Activated naive CD4-positive, alpha-beta T cell treated with anti-CD3 and anti-CD28 coated beads, Interleukin-2, amount 50 U/mL, for 72 hours (primary cell): ENCODE results near the gene GRM3. TPM values are rescaled to one million over a fixed set of nuclear protein-coding genes. Genes with fewer than 3 reads are reported as not detected.
"Not testable (repeated sequence)": the region's sequence is repeated elsewhere in the genome, so short reads cannot be mapped to it uniquely, and the experiment has no call there.

Experiments
- ATAC-seq, 2 donors: fragments of 150-1000 bp; cut with Tn5 transposase; 2 replicates each; pipeline ENCODE4 v1.10.0; 2021; ENCODE audit warnings: mild to moderate bottlenecking in 2 of 2, moderate library complexity in 2 of 2
- DNase-seq, 2 donors: peaks; one replicate each; pipeline ENCODE4 v3.0.0; 2021 to 2022; ENCODE audit warnings: low spot score in 2 of 2
- H3K27ac Mint-ChIP-seq, 2 donors: one replicate each; pipeline ENCODE4 v1.8.0; 2022; ENCODE audit warnings: mild to moderate bottlenecking in 2 of 2, mixed read lengths in 2 of 2
- H3K36me3 Mint-ChIP-seq, 2 donors: one replicate each; pipeline ENCODE4 v1.8.0; 2022; ENCODE audit warnings: mixed read lengths in 2 of 2
- H3K9me3 Mint-ChIP-seq, 2 donors: one replicate each; pipeline ENCODE4 v1.8.0; 2022; ENCODE audit warnings: mixed read lengths in 2 of 2
- total RNA-seq, 2 donors: library from RNA; stranded (reverse); gene quantifications; one replicate each; pipeline ENCODE4 v1.2.3, GENCODE V29; 2022

Gene GRM3
- total RNA-seq = not detected

DNA sequence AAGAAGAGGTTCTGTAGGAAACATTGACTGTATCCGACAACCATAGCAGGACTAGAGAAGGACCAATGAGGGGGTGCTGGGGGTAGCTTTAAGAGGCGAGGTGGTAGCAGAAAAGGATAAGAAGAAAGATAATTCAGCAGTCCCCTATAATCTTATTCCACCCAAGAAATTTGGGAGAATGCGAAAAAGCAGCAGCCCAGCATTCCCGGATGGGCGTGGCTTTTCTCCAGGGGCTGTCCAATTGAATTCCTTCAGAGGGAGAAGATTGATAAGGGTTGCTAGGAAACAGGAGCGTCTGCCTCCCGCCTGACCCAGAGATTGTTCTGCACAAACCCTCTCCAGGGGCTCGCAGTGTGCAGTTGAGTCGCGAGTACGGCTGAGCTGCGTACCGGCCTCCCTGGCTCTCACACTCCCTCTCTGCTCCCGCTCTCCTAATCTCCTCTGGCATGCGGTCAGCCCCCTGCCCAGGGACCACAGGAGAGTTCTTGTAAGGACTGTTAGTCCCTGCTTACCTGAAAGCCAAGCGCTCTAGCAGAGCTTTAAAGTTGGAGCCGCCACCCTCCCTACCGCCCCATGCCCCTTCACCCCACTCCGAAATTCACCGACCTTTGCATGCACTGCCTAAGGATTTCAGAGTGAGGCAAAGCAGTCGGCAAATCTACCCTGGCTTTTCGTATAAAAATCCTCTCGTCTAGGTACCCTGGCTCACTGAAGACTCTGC, at the start of gene GRM3:
GRM3 (plus strand) TSS at position 349 of the 721 bp plus-strand sequence. CDS start 121,237 bp downstream, outside the sequence.
- ATAC-seq (no peak), DNase-seq (no peak)
- Mint-ChIP-seq H3K36me3 (no peaks in the 10 kb centered on the region), H3K27ac (no peak within 1 kb of the TSS), H3K9me3 (no peaks in the 10 kb centered on the region)

DNA sequence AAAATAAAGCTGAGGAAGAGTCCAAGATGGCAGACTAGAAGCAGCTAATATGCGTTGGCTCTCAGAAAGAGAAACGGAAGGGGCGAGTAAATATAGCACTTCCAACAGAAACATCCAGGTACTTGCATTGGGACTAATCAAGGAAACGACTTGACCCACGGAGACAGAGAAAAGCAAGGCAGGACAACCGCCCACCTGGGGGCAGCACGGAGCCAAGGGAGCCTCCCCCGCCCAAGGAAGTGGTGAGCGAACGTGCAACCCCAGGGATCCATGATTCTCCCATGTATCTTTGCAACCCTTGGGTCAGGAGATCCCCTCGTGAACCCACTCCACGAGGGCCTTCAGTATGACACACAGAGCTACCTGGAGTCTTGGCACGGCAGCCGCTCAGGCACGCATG, 45.4 kb upstream of the GRM3 start:
- no peaks in the 10 kb centered on the region for H3K36me3 Mint-ChIP-seq
- no peak overlapping the region for H3K27ac Mint-ChIP-seq
- DNase-seq = no peak
- H3K9me3 Mint-ChIP-seq = peaks cover 0 to 12% of the 10 kb centered on the region in 2 donors
- no peak for ATAC-seq

DNA sequence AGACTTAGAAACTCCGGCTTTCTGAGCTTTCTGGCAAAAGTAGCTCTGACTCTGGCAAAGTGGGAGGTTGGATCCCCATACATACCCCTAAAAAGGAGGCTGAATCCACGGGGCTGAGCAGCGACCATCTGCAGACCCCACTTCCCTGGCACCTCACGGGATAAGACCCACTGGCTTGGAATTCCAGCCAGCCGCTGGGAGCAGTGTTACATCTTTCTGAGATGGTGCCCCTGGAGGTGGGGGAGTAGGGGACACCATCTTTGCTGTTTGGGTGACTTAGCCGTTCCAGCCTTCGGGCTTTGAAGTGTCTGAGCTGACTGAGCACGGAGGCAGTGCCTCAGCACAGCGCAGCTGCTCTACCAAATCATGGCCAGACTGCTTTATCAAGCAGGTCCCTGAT, 45.0 kb upstream of the GRM3 start:
- Mint-ChIP-seq H3K36me3 (no peaks in the 10 kb centered on the region), H3K27ac (no peak overlapping the region)
- no peak for ATAC-seq

DNA sequence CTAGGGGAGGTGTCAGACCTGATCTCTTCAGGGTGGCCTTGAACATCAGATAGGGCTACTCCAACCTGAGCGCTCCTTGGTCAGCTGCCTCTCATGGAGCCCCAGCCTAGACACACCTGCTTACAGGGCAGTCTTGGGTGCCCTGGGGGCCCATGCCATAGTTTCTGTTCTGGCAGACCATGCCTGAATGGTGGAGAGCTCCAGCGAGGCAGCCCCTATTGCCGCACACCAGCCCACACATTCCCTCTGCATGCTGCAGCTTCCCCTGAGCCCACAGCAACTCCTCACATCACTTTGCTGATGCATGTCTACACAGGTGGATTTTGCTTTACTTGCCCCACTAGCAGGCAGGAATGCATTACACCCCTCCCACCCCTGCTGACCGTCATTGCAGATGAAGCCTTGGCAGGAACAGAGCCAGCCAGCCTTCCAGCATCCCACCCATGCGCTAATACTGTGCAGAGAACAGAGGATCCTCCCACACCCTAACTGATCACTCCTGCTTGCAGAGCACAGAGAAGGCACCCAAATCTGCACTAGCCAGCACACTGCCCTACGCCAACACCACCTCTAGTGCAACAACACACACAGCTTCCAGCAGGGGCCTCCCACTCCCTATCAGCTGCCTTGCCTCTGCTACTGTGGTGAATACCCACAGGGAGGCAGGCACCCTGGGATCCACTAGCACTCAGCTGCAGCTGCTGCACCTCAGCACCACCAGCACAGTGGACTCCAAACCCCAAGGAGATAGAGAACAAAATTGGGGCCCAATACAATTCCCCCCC, 43.0 kb upstream of the GRM3 start:
- H3K27ac Mint-ChIP-seq = no peak overlapping the region
- DNase-seq = no peak
- no peak for ATAC-seq
- H3K9me3 Mint-ChIP-seq = peaks cover 6 to 17% of the 10 kb centered on the region in 2 donors
- no peaks in the 10 kb centered on the region for H3K36me3 Mint-ChIP-seq

More for the DNA sequence above, 45.0 kb upstream of the GRM3 start:
- no peak for DNase-seq
- peaks cover 0 to 12% of the 10 kb centered on the region in 2 donors for H3K9me3 Mint-ChIP-seq

DNA sequence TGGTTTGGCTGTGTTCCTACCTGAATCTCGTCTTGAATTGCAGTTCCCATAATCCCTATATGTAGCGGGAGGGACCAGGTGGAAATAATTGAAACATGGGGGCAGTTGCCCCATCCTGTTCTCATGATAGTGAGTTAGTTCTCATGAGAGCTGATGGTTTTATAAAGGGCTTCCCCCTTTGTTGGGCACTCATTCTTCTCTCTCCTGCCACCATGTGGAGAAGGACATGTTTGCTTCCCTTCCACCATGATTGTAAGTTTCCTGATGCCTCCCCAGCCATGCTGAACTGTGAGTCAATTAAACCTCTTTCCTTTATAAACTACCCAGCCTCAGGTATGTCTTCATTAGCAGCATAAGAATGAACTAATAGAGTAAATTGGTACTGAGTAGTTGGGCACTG, 28.0 kb upstream of the GRM3 start:
- H3K36me3 Mint-ChIP-seq, DNase-seq, ATAC-seq, H3K27ac Mint-ChIP-seq: not testable (repeated sequence)
- H3K9me3 Mint-ChIP-seq = peaks cover 26% of the 10 kb centered on the region in 2 donors

DNA sequence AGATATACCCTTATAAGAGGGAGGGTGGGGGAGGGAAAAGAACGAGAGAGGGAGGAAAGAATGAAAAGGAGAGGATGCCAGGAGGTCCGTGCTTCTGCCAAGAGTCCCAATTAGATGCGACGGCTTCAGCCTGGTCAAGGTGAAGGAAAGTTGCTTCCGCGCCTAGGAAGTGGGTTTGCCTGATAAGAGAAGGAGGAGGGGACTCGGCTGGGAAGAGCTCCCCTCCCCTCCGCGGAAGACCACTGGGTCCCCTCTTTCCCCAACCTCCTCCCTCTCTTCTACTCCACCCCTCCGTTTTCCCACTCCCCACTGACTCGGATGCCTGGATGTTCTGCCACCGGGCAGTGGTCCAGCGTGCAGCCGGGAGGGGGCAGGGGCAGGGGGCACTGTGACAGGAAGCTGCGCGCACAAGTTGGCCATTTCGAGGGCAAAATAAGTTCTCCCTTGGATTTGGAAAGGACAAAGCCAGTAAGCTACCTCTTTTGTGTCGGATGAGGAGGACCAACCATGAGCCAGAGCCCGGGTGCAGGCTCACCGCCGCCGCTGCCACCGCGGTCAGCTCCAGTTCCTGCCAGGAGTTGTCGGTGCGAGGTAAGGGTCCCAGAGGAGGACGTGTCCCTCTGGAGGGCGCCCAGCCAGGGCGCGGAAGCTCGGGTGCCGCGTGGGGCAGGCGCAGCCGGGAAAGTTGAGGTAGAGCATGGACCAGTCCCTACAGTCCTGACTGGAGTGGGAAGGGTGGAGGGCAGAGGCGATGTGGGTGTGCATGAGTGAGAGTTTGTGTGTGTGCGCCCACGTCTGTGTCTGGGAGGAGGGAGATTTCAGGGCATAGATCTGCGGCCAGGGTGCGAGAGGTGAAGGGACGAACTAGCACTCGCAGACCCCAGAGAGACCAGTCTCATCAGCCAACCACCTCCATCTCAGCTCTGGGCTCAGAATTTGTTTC, 844 bp downstream of the GRM3 start:
- H3K9me3 Mint-ChIP-seq = no peaks in the 10 kb centered on the region
- H3K27ac Mint-ChIP-seq = no peak overlapping the region
- ATAC-seq = no peak
- H3K36me3 Mint-ChIP-seq = no peaks in the 10 kb centered on the region
- no peak for DNase-seq

DNA sequence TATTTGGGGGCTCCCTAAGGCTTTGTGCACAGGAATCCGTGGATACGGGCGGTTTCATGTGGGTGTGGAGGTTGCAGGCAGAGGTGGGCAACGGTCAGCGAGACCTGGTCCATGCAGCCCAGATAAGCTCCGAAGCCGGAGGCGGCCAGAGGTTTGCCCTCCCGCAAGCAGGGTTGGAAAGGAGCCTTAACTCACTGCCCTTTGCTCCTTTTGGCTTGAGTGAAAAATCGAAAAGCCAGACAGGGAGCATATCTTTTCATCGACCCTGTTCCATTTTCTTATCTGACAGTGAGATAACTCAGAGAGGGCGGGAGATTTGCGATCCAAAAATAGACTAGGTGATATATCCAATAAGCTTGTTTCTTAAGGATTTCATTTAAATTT, 1.5 kb downstream of the GRM3 start:
- H3K27ac Mint-ChIP-seq = no peak overlapping the region
- ATAC-seq = no peak
- DNase-seq = no peak
- no peaks in the 10 kb centered on the region for H3K9me3 Mint-ChIP-seq
- no peaks in the 10 kb centered on the region for H3K36me3 Mint-ChIP-seq

DNA sequence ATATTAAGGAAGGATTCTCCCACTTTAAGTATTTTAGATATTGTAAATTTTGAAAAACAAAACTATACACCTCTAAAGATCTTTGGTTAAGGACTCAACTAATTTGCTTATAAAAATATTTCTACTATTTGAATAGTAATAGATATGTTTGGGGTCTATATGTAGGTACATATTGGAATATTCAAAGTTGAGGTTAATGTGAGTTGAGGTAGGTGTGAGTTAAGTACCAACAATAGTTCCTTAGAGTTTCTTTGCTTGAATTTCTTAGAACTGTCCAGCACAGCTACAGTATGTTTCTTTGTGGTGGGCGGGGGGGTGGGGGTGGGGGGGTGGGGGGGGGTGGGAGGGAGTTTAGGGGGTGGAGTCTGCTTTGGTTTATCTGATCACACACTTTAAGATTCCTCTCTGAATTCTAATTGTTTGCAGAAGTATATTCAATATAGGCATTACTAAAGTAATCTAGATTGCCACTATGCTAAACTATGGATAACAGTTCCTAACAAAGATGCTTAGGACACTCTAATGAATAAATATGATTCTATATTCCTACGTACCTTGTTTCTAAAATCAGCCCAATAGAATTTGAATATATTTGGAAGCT, 2.1 kb downstream of the GRM3 start:
- H3K36me3 Mint-ChIP-seq = no peaks in the 10 kb centered on the region
- DNase-seq = no peak
- no peak overlapping the region for H3K27ac Mint-ChIP-seq
- no peak for ATAC-seq
- H3K9me3 Mint-ChIP-seq = no peaks in the 10 kb centered on the region

DNA sequence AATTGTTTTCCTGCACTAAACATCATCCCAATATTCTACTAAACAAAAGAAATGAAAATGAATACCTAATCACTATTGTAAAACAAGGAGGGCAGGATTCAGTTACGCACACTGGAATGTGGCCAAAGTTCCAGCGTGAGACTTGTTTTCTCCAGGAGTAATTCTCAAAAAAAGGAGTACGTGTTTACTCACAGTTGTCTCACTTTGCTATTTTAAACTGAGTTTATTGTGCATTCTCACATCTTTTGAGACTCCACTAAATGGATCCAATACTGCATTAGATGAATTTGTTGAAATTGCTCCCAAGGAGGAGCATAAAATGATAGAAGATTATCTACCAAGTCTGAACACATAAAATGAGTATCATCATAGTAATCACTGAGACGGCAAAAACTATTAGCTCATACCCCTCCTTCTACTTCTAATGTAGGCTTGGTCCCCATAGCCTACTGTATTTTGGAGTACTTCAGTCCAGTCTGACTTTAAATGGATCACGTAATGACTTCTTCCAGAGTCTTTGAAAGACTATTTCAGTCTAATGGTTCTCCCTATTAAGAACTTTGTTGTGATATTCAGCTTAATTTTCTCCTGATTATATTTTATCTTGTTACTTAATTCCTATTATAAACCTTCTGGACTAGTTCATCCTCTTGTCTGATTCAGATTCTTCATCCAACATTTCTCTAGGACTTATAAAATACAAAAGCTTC, 3.8 kb downstream of the GRM3 start:
- no peaks in the 10 kb centered on the region for H3K36me3 Mint-ChIP-seq
- no peak overlapping the region for H3K27ac Mint-ChIP-seq
- no peak for DNase-seq
- no peak for ATAC-seq
- H3K9me3 Mint-ChIP-seq = no peaks in the 10 kb centered on the region

DNA sequence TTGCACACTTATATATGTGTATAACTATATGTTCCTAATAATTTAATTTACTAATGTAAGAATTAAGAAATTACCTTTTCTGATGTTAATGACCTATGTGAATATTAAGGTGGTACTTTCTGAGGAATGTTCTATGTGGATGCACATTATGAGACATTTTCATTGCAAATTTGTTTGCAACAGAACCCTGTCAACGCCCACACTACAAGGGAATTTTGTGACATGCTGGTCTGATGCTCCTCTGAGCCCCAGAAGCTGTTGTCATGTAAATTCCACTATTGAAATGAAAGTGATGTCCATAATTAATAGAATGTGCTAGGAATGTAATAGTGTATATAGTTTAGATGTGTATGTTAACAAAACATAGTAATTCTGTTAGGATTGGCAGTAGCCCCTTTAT, 4.5 kb downstream of the GRM3 start:
- no peak for ATAC-seq
- H3K27ac Mint-ChIP-seq = no peak overlapping the region
- H3K9me3 Mint-ChIP-seq = no peaks in the 10 kb centered on the region
- no peak for DNase-seq
- H3K36me3 Mint-ChIP-seq = no peaks in the 10 kb centered on the region

DNA sequence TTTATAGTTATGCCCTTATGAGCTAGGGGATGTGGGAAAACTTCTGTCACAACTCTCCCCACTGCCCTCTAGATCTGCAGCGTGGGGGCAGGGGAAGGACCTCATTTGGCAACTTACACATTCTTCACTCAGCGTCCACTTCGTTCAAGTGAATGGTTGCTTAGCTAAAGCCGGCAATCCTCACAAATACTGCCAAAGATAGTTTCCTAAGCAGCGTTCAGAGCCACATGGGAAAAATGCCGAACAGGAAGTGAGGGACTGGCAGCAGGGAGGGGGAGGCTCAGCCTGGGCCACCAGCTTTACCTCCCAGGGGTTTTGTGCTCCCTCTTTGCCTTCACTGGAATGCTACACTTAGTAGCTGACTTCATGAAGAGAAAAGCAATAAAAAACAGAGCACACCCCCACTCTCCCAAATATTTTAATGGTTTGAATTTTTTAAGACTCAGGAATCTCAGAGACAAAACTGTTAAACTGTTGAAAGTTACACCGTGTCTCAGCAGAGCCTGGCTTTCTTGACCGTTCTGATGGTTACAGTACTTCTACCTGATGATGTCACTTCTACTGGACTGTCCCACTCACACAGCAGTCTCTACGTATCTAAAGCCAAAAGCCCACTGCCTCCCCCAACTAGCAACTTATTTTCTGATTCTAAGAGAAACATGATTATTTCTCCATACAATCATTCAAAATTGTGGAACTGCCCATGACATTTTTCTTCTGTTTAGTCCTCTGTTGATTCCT, 10.4 kb downstream of the GRM3 start:
- Mint-ChIP-seq H3K27ac (no peak overlapping the region), H3K9me3 (peaks cover 0 to 4% of the 10 kb centered on the region in 2 donors), H3K36me3 (no peaks in the 10 kb centered on the region)
- ATAC-seq (no peak), DNase-seq (no peak)

DNA sequence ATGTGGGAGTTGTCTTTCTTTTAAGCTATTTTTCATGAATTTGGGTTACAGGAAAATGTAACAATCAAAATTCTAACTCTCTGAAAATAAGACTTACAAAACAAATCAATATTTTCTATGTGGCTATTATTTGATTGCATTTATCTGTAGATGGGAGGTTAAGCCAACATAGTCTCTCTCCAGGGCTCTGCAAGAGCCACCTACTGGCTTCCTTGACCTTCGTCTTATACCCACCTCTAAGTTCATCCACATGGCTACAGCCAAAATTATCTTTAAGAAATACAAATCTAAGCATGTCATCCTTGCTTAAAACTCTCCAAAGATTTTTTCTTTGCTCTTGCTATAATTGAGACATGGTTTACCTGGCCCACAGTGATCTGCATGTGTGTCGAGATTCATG, 14.2 kb downstream of the GRM3 start:
- H3K9me3 Mint-ChIP-seq = peaks cover 0 to 4% of the 10 kb centered on the region in 2 donors
- ATAC-seq (no peak), DNase-seq (no peak)
- H3K36me3 Mint-ChIP-seq = no peaks in the 10 kb centered on the region
- no peak overlapping the region for H3K27ac Mint-ChIP-seq

DNA sequence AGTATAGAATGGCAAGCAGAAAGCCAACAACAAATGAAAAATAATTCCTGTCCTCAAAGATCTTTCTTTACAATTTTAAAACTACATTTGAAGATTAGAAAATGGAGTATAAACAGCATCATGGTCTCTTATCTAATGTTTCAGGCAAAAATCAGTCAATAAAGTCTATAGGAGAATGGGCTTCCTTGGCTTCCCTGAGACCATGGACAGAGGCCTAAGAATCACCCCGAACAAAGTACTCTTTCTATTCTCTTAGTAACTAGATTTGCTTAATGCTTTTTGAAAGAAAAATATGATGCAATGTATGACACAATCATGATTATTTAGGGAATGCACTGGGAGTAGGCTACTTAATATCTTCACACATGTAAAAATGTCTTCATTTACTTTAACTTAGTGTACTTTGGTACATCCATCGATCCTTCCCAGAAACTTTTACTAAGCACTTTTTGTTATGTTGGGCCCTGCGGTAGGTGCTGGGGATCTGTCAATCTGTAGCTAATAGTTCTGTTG, 17.3 kb downstream of the GRM3 start:
- no peak overlapping the region for H3K27ac Mint-ChIP-seq
- peaks cover under 1 to 8% of the 10 kb centered on the region in 2 donors for H3K9me3 Mint-ChIP-seq
- no peaks in the 10 kb centered on the region for H3K36me3 Mint-ChIP-seq
- ATAC-seq = no peak
- no peak for DNase-seq

DNA sequence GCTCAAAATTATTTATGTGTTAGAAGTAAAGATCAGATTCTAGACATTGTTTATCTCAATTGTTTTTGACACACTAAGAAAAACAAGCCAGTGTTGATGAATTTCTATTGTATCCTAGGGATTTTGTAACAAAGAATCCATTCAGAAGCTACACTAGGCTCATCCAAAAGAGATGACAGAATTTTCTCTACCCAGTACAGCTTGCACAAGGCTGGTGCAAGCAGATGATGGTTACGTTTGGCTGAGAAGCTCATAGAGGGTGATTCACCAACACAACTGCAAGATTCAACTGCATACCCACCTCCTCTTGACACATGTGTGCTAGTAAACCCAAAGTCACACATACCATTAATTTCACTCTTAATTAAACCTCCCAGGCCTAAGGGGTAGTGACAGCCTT, 20.8 kb downstream of the GRM3 start:
- H3K9me3 Mint-ChIP-seq = peaks cover 0 to 8% of the 10 kb centered on the region in 2 donors
- no peaks in the 10 kb centered on the region for H3K36me3 Mint-ChIP-seq
- ATAC-seq (no peak), DNase-seq (no peak)
- no peak overlapping the region for H3K27ac Mint-ChIP-seq

DNA sequence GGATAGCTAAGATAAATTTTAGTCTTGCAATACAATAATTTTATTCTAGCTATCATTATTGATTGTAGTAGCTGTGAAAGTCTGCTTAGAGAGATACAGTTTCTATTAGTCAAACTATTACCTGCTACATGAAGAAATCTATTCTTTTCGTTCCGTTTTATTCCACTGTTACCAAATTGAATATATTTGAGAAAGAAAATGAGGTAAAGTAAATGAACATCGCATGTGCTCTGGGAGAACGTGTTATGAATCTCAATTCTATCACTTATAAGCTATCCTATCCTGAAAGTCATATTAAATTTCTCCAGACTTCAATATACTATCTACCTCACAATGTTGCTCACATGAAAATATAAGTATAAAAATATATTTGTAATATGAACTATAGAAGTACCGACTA, 21.3 kb downstream of the GRM3 start:
- ATAC-seq = no peak

More for the DNA sequence above, 21.3 kb downstream of the GRM3 start:
- no peak overlapping the region for H3K27ac Mint-ChIP-seq
- no peak for DNase-seq
- no peaks in the 10 kb centered on the region for H3K36me3 Mint-ChIP-seq
- H3K9me3 Mint-ChIP-seq = peaks cover 0 to 8% of the 10 kb centered on the region in 2 donors
